ENCODE data around the gene CDC26.
"Not testable (repeated sequence)": the region's sequence is repeated elsewhere in the genome, so short reads cannot be mapped to it uniquely, and the experiment has no call there.

Gene CDC26

GRCh38 chr9:113275157-113276131 lies at the start of gene CDC26, which contains the start of gene PRPF4:
Gene CDC26, minus strand, starts transcription at chr9:113275572. Its CDS starts 3,065 bp downstream, at chr9:113272507.
Gene PRPF4, plus strand, starts transcription at chr9:113275658. Its CDS starts 86 bp downstream, at chr9:113275744.
- peak; percentile 96 for DNase-seq

- no peak for DNase-seq
Observed at GRCh38 chr9:113322671-113323070, 47.3 kb upstream of the CDC26 start.

GRCh38 chr9:113320051-113320450 lies 44.7 kb upstream of the CDC26 start:
- no peak for DNase-seq

GRCh38 chr9:113319054-113319453 lies 43.7 kb upstream of the CDC26 start:
- DNase-seq = no peak

GRCh38 chr9:113317777-113318176 lies 42.4 kb upstream of the CDC26 start:
- DNase-seq = no peak

GRCh38 chr9:113316030-113316429 lies 40.7 kb upstream of the CDC26 start:
- no peak for DNase-seq

- no peak for DNase-seq
Observed at GRCh38 chr9:113315231-113315630, 39.9 kb upstream of the CDC26 start.

GRCh38 chr9:113313261-113313660 lies 37.9 kb upstream of the CDC26 start:
- no peak for DNase-seq

GRCh38 chr9:113311961-113312360 lies 36.6 kb upstream of the CDC26 start:
- DNase-seq = no peak

GRCh38 chr9:113310538-113310937 lies 35.2 kb upstream of the CDC26 start:
- no peak for DNase-seq

- DNase-seq = peak; percentile 40
Observed at GRCh38 chr9:113309204-113309813, 33.9 kb upstream of the CDC26 start.

- no peak for DNase-seq
Observed at GRCh38 chr9:113307396-113307975, 32.1 kb upstream of the CDC26 start.

GRCh38 chr9:113306566-113306965 lies 31.2 kb upstream of the CDC26 start:
- no peak for DNase-seq

- no peak for DNase-seq
Observed at GRCh38 chr9:113302792-113303418, 27.5 kb upstream of the CDC26 start, which contains the start of gene RNF183. Gene RNF183, minus strand, starts transcription at chr9:113303376. Its CDS starts 5,192 bp downstream, at chr9:113298184.

- DNase-seq = no peak
Observed at GRCh38 chr9:113301548-113301947, 26.2 kb upstream of the CDC26 start.

- no peak for DNase-seq
Observed at GRCh38 chr9:113299800-113300292, 24.5 kb upstream of the CDC26 start.

GRCh38 chr9:113298924-113299770 lies 23.8 kb upstream of the CDC26 start:
- DNase-seq = no peak

GRCh38 chr9:113298311-113298710 lies 22.9 kb upstream of the CDC26 start:
- DNase-seq = no peak

- no peak for DNase-seq
Observed at GRCh38 chr9:113296796-113297558, 21.6 kb upstream of the CDC26 start.

GRCh38 chr9:113296247-113296646 lies 20.9 kb upstream of the CDC26 start:
- DNase-seq = not testable (repeated sequence)
